KMS-11 (cell line): Measurements from ENCODE around the gene GOLT1A.

ENCODE experiments used
- H2AFZ ChIP-seq: fragments of 200-600 bp; sonication (generic); 2 replicates; pipeline ENCODE4 v1.6.1; 2016; ENCODE audit warnings: antibody characterized with exemption, mixed run types, low read depth
- H3K27ac ChIP-seq: fragments of 200-600 bp; sonication (generic); 2 replicates; pipeline ENCODE4 v1.6.1; 2016; ENCODE audit warnings: mild to moderate bottlenecking, mixed run types
- H3K27me3 ChIP-seq: fragments of 200-600 bp; sonication (generic); 2 replicates; pipeline ENCODE4 v1.6.1; 2017; ENCODE audit warnings: mild to moderate bottlenecking, low read depth, mixed run types, moderate library complexity; ENCODE audit not compliant: insufficient read depth
- H3K36me3 ChIP-seq: fragments of 200-600 bp; sonication (generic); 2 replicates; pipeline ENCODE4 v1.6.1; 2017; ENCODE audit warnings: mild to moderate bottlenecking, mixed run types; ENCODE audit not compliant: insufficient read depth
- H3K4me1 ChIP-seq: fragments of 200-600 bp; sonication (generic); 2 replicates; pipeline ENCODE4 v1.6.1; 2016; ENCODE audit warnings: mild to moderate bottlenecking, low read depth, mixed run types; ENCODE audit not compliant: poor library complexity, severe bottlenecking
- H3K4me2 ChIP-seq: fragments of 200-600 bp; sonication (generic); 2 replicates; pipeline ENCODE4 v1.7.0; 2016; ENCODE audit warnings: mild to moderate bottlenecking, mixed run types
- H3K4me3 ChIP-seq: fragments of 200-600 bp; sonication (generic); IDR thresholded peaks from 2 replicates; pipeline ENCODE4 v1.6.1; 2017; ENCODE audit warnings: low read depth, low read length, mixed read lengths; ENCODE audit not compliant: insufficient read depth
- H3K79me2 ChIP-seq: fragments of 200-600 bp; sonication (generic); 2 replicates; pipeline ENCODE4 v1.6.1; 2016; ENCODE audit warnings: low read depth, mixed run types; ENCODE audit not compliant: insufficient read depth
- H3K9ac ChIP-seq: fragments of 200-600 bp; sonication (generic); 2 replicates; pipeline ENCODE4 v1.6.1; 2016; ENCODE audit warnings: mild to moderate bottlenecking, mixed run types
- H4K20me1 ChIP-seq: fragments of 200-600 bp; sonication (generic); 2 replicates; pipeline ENCODE4 v1.6.1; 2016; ENCODE audit warnings: mild to moderate bottlenecking, mixed run types; ENCODE audit not compliant: insufficient read depth
- TF ChIP-seq, protein P1 (sequence below): fragments of 200-600 bp; sonication (generic); conservative IDR thresholded peaks from 2 replicates; pipeline ENCODE4 v1.6.1; 2017; ENCODE audit warnings: low read depth, mild to moderate bottlenecking, antibody characterized with exemption, low read length, moderate library complexity, mixed read lengths

The GOLT1A gene

DNA sequence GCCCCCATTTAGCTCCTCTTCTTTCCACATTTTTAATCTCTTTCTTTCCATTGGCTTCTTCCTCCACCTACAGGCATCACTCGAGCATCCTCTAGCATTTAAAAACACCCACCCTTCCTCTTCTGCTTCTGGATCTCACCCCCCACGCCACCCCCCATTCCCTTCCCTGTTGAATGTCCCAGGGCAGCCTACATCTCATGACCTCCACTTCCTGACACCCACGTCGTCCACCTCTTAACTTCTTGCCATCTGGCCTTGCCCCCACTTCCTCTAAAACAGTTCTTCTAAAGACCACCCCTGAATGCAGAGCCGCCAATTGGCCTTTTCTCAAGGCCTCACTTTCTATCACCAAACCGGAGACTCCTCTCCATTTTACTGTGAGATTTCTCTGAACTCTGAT is 55.8 kb downstream of the GOLT1A start:
- no peak overlapping the region for H3K27ac ChIP-seq
- TF ChIP-seq, protein P1, sequence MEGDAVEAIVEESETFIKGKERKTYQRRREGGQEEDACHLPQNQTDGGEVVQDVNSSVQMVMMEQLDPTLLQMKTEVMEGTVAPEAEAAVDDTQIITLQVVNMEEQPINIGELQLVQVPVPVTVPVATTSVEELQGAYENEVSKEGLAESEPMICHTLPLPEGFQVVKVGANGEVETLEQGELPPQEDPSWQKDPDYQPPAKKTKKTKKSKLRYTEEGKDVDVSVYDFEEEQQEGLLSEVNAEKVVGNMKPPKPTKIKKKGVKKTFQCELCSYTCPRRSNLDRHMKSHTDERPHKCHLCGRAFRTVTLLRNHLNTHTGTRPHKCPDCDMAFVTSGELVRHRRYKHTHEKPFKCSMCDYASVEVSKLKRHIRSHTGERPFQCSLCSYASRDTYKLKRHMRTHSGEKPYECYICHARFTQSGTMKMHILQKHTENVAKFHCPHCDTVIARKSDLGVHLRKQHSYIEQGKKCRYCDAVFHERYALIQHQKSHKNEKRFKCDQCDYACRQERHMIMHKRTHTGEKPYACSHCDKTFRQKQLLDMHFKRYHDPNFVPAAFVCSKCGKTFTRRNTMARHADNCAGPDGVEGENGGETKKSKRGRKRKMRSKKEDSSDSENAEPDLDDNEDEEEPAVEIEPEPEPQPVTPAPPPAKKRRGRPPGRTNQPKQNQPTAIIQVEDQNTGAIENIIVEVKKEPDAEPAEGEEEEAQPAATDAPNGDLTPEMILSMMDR = no peak

GRCh38 chr1:204155881-204156280 is 57.9 kb downstream of the GOLT1A start:
- no peak overlapping the region for H3K27ac ChIP-seq
- no peaks in the 10 kb centered on the region for H4K20me1 ChIP-seq

More for the DNA sequence above, 55.8 kb downstream of the GOLT1A start:
- Histone ChIP-seq H2AFZ (no peak overlapping the region), H3K27me3 (peaks cover 5% of the 10 kb centered on the region; the same call in 1 of the 2 replicates), H4K20me1 (no peaks in the 10 kb centered on the region), H3K36me3 (no peaks in the 10 kb centered on the region), H3K79me2 (no peaks in the 10 kb centered on the region), H3K4me3 (no peak overlapping the region), H3K9ac (no peak overlapping the region), H3K4me1 (no peaks in the 10 kb centered on the region), H3K4me2 (no peak overlapping the region)

DNA sequence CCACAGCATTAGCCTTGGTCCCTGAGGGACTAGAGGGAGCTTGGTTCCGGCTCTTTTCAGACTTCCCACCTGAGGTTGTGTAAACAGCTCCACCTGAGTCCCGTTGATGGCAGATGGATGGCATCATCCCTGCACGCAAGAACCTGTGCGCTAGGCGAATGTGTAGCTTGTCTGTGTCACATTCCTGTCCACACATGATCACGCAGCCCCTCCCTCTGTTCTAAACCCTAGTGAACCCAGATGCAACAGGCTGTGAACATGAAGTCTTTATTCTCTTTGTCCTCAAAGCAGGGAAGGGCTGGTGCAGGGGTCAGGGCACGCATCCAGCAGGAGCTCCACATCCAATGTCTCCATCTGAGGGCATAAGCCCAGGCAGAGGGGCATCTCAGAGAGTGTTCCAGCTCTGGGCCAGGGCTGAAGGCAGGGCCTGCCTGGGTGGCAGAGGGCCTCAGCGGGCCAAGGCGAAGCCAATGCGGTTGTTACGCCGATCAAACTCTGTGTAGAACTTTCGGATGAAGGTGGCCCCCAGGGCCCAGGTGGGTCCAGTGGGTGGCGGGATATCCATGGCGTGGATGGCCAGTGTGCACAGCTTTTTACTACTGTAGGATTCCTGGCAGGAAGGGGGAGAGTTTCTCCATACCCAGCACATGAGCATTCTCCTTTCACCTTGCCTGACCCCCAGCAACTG is 59.1 kb downstream of the GOLT1A start:
- H3K4me2 ChIP-seq = no peak overlapping the region
- H3K27ac ChIP-seq = no peak overlapping the region
- H3K27me3 ChIP-seq = peaks cover 11% of the 10 kb centered on the region; the same call in 1 of the 2 replicates
- no peaks in the 10 kb centered on the region for H4K20me1 ChIP-seq
- H2AFZ ChIP-seq = no peak overlapping the region
- no peak overlapping the region for H3K4me3 ChIP-seq
- H3K4me1 ChIP-seq = no peaks in the 10 kb centered on the region
- TF ChIP-seq, protein P1 = no peak
- no peak overlapping the region for H3K9ac ChIP-seq
- no peaks in the 10 kb centered on the region for H3K79me2 ChIP-seq
- H3K36me3 ChIP-seq = no peaks in the 10 kb centered on the region

More at GRCh38 chr1:204155881-204156280, 57.9 kb downstream of the GOLT1A start:
- H3K36me3 ChIP-seq = no peaks in the 10 kb centered on the region
- no peak overlapping the region for H3K4me3 ChIP-seq
- H3K4me1 ChIP-seq = no peaks in the 10 kb centered on the region
- H3K27me3 ChIP-seq = peaks cover 11% of the 10 kb centered on the region; the same call in 1 of the 2 replicates
- TF ChIP-seq, protein P1 = no peak
- H3K79me2 ChIP-seq = no peaks in the 10 kb centered on the region
- no peak overlapping the region for H2AFZ ChIP-seq
- H3K9ac ChIP-seq = no peak overlapping the region
- no peak overlapping the region for H3K4me2 ChIP-seq

DNA sequence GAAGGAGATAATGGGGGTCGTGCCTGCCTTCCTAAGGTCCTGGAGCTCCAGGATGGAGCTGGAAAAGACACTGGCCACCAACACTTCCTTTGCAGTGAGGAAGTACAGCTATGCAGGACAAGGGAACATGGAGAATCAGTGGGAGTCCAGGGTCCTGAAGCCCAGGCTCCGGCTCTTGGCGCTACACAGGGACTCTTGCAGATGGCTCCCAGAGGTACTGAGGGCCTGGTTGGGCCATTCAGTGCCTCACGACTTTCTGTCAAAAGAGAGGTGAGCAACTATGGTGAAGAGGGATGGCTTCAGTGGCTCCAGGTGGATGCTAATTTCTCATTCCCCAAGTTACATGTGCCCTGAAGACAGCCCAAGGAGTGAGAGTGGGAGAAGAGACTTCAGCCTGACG is 60.1 kb downstream of the GOLT1A start:
- Histone ChIP-seq H3K4me1 (no peaks in the 10 kb centered on the region), H3K27me3 (peaks cover 11% of the 10 kb centered on the region; the same call in 1 of the 2 replicates)

More for the DNA sequence above, 60.1 kb downstream of the GOLT1A start:
- Histone ChIP-seq H3K27ac (no peak overlapping the region), H3K4me3 (no peak overlapping the region), H4K20me1 (no peaks in the 10 kb centered on the region), H3K9ac (no peak overlapping the region), H3K79me2 (no peaks in the 10 kb centered on the region), H3K4me2 (no peak overlapping the region), H2AFZ (no peak overlapping the region), H3K36me3 (no peaks in the 10 kb centered on the region)
- TF ChIP-seq, protein P1 = no peak
